ENCODE results near the gene FAF2.
A peak's percentile ranks its signal among the peaks of the same experiment; 100 is the strongest.
"Not testable (repeated sequence)": the region's sequence is repeated elsewhere in the genome, so short reads cannot be mapped to it uniquely, and the experiment has no call there.

Gene FAF2

DNA sequence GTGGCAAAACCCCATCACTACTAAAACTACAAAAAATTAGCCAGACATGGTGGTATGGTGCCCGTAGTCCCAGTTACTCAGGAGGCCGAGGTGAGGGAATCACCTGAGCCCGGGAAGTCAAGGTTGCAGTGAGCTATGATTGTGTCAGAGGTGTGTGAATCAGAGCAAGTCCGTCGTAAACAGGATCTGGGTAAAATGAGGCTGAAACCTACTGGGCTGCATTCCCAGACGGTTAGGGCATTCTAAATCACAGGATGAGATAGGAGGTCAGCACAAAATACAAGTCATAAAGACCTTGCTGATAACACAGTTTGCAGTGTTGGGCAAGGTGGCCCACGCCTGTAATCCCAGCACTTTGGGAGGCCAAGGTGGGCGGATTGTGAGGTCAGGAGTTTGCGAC, 29.9 kb upstream of the FAF2 start:
- DNase-seq: no peak

DNA sequence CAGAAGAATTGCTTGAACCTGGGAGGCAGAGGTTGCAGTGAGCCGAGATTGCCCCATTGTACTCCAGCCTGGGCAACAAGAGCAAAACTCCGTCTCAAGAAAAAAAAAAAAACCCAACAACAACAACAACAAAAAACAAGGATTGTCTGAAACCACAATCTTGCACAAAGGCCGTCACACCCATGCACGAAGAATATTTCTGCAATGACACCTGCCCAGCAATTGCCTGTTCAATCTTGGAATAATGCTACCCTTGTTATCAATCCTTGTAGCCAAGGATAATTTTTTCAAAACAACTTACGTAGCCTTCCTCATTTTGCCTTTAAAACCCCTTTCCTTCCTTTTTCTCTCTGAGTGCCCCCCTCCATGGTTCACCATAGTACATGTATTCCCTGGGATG, 28.1 kb upstream of the FAF2 start:
- DNase-seq: no peak

- no peak for DNase-seq
Observed at GRCh38 chr5:176420972-176421544, 27.1 kb upstream of the FAF2 start.

- DNase-seq: no peak
Observed at GRCh38 chr5:176424181-176424580, 24.0 kb upstream of the FAF2 start.

- no peak for DNase-seq
Observed at GRCh38 chr5:176425138-176425537, 23.0 kb upstream of the FAF2 start.

DNA sequence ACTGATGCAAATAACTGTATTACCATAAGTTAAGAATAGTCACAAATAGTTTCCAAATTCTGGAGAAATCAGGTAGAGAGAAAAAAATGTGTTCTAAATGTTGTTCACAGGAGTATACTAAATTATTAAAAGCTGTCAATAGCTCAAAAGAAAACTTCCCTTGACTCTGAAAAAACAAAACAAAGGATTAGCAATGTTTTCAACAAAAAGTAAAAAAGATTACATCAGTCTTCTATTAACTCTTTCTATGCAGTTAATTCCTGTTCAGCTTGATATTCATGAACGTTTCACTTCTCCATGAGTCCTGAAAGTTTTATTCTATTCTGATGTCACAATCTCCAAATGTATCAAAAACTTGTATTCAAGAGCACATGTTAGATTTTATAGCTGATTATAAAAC, 22.4 kb upstream of the FAF2 start:
- no peak for DNase-seq

- DNase-seq: no peak
Observed at GRCh38 chr5:176426876-176427275, 21.3 kb upstream of the FAF2 start.

- no peak for DNase-seq
Observed at GRCh38 chr5:176427971-176428370, 20.2 kb upstream of the FAF2 start.

DNA sequence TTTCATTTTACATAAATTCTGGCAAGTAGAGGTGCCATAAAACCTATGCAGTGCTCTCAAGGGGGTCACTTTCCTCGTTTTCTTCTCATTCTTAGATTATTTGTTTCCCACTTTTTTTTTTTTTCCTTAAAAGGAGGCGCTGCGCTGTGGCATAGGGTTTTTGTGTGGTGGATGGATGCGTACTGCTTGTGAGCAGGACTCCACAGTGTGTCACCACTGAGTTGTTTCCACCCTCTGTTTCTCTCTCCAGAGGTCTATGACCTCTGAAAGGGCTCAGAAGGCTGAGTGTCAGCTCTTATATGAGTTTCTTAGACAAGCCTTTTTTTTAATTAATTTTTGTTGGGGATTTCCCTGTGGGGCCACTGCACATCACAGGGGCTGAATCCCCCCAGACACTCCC, 18.2 kb upstream of the FAF2 start:
- DNase-seq: no peak

DNA sequence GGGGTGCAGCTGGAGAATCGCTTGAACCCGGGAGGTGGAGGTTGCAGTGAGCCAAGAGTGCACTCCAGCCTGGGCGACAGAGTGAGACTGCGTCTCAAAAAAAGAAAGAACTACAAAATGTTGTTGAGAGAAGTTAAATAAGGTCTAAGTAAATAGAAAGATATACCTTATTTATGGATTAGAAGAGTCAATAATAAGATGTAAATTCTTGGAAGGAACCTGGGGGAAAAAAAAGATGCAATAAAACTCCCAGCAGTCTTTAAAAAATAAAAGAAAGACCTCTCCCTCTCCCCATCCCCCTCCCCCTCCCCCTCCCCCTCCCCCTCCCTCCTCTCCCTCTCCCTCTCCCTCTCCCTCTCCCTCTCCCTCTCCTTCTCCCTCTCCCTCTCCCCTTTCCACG, 15.5 kb upstream of the FAF2 start:
- no peak for DNase-seq

- no peak for DNase-seq
Observed at GRCh38 chr5:176436656-176437055, 11.5 kb upstream of the FAF2 start.

DNA sequence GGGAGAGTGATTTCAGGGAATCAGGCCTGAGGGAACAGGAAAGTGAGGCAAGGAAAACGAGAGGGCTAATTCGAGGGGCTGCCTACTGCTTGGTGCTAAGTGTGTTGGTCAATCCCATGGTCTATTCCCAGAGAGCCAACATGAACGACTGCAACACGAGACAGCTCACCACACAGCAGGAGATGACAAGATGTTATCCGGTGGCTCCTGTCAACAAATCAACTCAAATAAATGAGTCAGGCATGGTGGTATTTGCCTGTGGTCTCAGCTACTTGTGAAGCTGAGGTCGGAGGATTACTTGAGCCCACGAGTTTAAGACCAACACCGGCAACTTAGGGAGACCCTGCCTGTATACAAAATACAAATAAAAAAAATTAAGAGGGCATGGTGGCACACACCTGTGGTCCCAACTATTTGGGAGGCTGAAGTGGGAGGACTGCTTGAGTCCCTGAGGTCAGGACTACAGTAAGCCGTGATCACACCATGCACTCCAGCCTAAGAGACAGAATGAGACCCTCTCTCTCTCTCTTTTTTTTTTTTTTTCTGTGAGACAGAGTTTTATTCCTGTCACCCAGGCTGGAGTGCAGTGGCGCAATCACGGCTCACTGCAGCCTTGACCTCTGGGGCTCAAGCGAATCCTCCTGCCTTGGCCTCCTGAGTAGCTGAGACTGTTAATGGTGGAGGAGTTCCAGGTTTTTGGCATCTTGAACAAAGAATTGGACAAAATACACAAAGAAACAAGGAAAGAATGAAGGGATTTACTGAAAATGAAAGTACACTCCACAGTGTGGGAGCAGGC, 9.0 kb upstream of the FAF2 start:
- DNase-seq: no peak

GRCh38 chr5:176440927-176441706, 7.1 kb upstream of the FAF2 start:
- DNase-seq: no peak

DNA sequence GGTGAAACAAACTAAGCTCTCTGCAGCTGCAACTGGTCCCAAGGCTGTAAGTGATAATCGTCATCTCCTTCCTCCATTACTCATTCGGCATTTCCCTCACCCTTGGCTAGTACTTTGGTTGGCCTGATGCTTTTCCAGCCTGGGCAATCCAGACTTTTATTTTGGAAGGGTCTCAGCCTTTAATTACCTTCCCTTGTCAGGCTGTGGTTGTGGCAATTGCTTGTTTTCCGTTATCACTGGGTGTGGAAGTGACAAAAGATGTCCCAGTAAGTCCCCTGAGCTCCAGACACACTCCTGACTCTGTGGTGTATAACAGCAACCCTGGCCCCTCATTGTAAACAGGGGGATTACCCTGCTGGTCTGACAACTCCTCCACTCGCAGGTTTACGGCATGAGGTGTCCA, 6.3 kb upstream of the FAF2 start:
- DNase-seq: no peak

DNA sequence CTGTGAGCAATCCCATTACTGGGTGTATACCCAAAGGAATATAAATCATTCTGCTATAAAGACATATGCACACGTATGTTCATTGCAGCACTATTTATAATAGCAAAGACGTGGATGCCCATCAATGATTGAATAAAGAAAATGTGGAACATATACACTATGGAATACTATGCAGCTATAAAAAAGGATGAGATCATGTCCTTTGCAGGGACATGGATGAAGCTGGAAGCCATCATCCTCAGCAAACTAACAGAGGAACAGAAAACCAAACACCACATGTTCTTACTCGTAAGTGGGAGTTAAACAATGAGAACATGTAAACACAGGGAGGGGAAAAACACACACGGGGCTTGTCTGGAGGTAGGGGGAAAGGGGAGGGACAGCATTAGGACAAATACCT, 5.3 kb upstream of the FAF2 start:
- not testable (repeated sequence) for DNase-seq

GRCh38 chr5:176444742-176445141, 3.4 kb upstream of the FAF2 start:
- no peak for DNase-seq

DNA sequence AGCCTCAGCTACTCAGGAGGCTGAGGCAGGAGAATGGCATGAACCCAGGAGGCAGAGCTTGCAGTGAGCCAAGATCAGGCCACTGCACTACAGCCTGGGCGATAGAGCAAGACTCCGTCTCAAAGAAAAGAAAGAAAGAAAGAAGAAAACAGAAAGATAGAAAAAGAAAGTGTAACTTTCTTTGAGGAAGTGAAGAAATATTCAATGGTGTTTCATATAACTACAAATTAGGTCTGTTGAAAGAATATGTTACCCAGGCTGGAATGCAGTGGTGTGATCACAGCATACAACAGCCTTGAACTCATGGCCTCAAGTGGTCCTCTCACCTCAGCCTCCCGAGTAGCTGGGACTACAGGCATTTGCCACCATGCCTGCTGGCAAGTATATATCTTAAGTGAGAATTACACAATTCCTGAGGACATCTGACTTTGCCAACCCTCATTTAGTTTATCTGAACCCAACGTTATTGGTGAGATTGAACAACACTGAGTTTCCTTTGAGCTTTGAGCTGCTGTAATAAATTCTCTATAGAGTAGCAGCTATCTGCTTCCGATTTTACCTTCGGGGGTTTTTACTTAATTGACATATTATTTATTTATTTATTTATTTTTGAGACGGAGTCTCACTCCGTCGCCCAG, 2.0 kb upstream of the FAF2 start:
- DNase-seq: no peak

- peak in 1 of 2 experiments; percentile 39 for DNase-seq
Observed at GRCh38 chr5:176446884-176447590, 1.1 kb upstream of the FAF2 start.

GRCh38 chr5:176447591-176447977, 601 bp upstream of the FAF2 start:
- no peak for DNase-seq

- no peak for DNase-seq
Observed at GRCh38 chr5:176450077-176450476, 1.9 kb downstream of the FAF2 start.

DNA sequence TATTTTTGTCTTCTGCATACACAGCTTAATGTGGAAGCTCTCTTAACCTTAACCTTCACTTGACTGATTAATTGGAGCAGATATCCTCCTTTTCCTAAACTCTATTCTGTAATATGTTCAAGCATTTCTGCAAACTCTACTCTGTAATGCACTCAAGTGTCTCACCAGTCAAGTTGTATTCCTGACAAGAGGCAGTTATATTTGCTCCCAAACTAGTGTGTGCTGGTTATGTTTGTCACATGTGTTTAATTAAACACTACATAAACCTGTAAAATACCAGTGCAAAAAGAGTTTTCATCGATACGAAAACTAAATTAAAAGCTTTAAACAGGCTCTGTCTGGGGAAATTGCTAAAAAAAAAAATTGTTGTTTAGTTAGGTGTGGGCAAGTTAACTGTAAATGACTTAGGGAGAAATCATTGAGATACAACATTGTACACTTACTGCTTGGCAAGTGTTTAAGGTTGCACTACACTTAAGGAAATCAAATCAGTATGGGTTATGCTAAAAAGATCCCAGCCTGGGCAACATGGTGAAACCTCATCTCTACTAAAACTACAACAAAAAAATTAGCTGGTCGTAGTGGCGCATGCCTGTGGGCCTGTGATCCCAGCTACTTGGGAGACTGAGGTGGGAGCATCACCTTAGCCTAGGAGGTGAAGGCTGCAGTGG, 6.7 kb downstream of the FAF2 start:
- no peak for DNase-seq

GRCh38 chr5:176458904-176459561, 10.8 kb downstream of the FAF2 start:
- DNase-seq: no peak
